HepG2 (cell line): ENCODE data around the gene SLC35F6. TPM values are rescaled to one million over a fixed set of nuclear protein-coding genes. Genes with fewer than 3 reads are reported as not detected.
A peak's percentile ranks its signal among the peaks of the same experiment; 100 is the strongest.

Experiments used
- AGO1 ChIP-seq: fragments of 200-400 bp; formaldehyde crosslinking; IDR thresholded peaks from 2 replicates; pipeline ENCODE4 v1.6.1; 2017; ENCODE audit warnings: mild to moderate bottlenecking, low read depth, low read length, moderate library complexity; ENCODE audit not compliant: poor library complexity, severe bottlenecking
- BRD4 ChIP-seq: sonication (generic); formaldehyde crosslinking; IDR thresholded peaks from 2 replicates; pipeline ENCODE4 v1.4.0; 2020; ENCODE audit warnings: missing genetic modification reagents
- EED ChIP-seq: sonication (generic); formaldehyde crosslinking; IDR thresholded peaks from 2 replicates; pipeline ENCODE4 v1.5.0; 2020; ENCODE audit warnings: mild to moderate bottlenecking, missing genetic modification reagents
- HCFC1 ChIP-seq: fragments of 150-350 bp; IDR thresholded peaks from 2 replicates; pipeline ENCODE4 v1.6.1; 2014; ENCODE audit warnings: low read depth, low read length
- HHEX ChIP-seq: IDR thresholded peaks from 2 replicates; pipeline ENCODE4 v1.6.1; 2016; ENCODE audit warnings: control low read depth
- JUNB ChIP-seq: sonication (generic); formaldehyde crosslinking; IDR thresholded peaks from 2 replicates; pipeline ENCODE4 v1.8.0; 2022; ENCODE audit warnings: missing genetic modification reagents, mild to moderate bottlenecking, borderline replicate concordance
- KDM2A ChIP-seq: sonication (generic); formaldehyde crosslinking; IDR thresholded peaks from 2 replicates; pipeline ENCODE4 v1.4.0; 2020; ENCODE audit warnings: low read depth, missing genetic modification reagents, borderline replicate concordance
- KLF15 ChIP-seq: sonication (generic); formaldehyde crosslinking; IDR thresholded peaks from 2 replicates; pipeline ENCODE4 v1.8.1; 2023; ENCODE audit warnings: borderline replicate concordance, mild to moderate bottlenecking, inconsistent platforms, missing genetic modification reagents, mixed read lengths
- RFX3 ChIP-seq: IDR thresholded peaks from 2 replicates; pipeline ENCODE4 v1.6.1; 2016; ENCODE audit warnings: missing biosample characterization, missing genetic modification reagents
- SYNCRIP ChIP-seq: fragments of 200-400 bp; formaldehyde crosslinking; IDR thresholded peaks from 2 replicates; pipeline ENCODE4 v1.6.1; 2018; ENCODE audit warnings: mild to moderate bottlenecking, low read depth, low read length; ENCODE audit not compliant: insufficient read depth
- TARDBP ChIP-seq: sonication (generic); formaldehyde crosslinking; IDR thresholded peaks from 2 replicates; pipeline ENCODE4 v1.8.0; 2022; ENCODE audit warnings: mild to moderate bottlenecking, missing genetic modification reagents
- TGIF2 ChIP-seq: IDR thresholded peaks from 2 replicates; pipeline ENCODE4 v1.6.1; 2016; ENCODE audit warnings: control low read depth, missing compliant biosample characterization
- U2AF2 ChIP-seq: fragments of 200-400 bp; formaldehyde crosslinking; IDR thresholded peaks from 2 replicates; pipeline ENCODE4 v1.6.1; 2017; ENCODE audit warnings: low read depth, mild to moderate bottlenecking, low read length
- ZBTB7A ChIP-seq: sonication (generic); formaldehyde crosslinking; IDR thresholded peaks from 2 replicates; pipeline ENCODE4 v1.8.0; 2022; ENCODE audit warnings: mild to moderate bottlenecking, missing genetic modification reagents
- ZNF230 ChIP-seq: sonication (generic); formaldehyde crosslinking; IDR thresholded peaks from 2 replicates; pipeline ENCODE4 v1.4.0; 2020; ENCODE audit warnings: mild to moderate bottlenecking, missing genetic modification reagents
- ZNF329 ChIP-seq: sonication (generic); formaldehyde crosslinking; IDR thresholded peaks from 2 replicates; pipeline ENCODE4 v1.9.0; 2021; ENCODE audit warnings: low read depth, mild to moderate bottlenecking, missing genetic modification reagents
- ZNF484 ChIP-seq: sonication (generic); formaldehyde crosslinking; IDR thresholded peaks from 2 replicates; pipeline ENCODE4 v1.5.1; 2020; ENCODE audit warnings: mild to moderate bottlenecking, low read depth, missing genetic modification reagents, borderline replicate concordance
- ZNF550 ChIP-seq: sonication (generic); formaldehyde crosslinking; IDR thresholded peaks from 2 replicates; pipeline ENCODE4 v1.4.0; 2020; ENCODE audit warnings: mild to moderate bottlenecking, missing genetic modification reagents, borderline replicate concordance
- ZNF552 ChIP-seq: sonication (generic); formaldehyde crosslinking; IDR thresholded peaks from 2 replicates; pipeline ENCODE4 v1.9.0; 2022; ENCODE audit warnings: missing genetic modification reagents, mild to moderate bottlenecking, borderline replicate concordance
- ZNF839 ChIP-seq: sonication (generic); formaldehyde crosslinking; IDR thresholded peaks from 2 replicates; pipeline ENCODE4 v1.4.0; 2020; ENCODE audit warnings: missing genetic modification reagents, mild to moderate bottlenecking, borderline replicate concordance
- polyA plus RNA-seq, 8 experiments: library from polyadenylated mRNA; depleted of rRNA in 3 of 8; stranded (reverse) in 7 of 8; unstranded in 1 of 8; fragments of >200 nt; fragmentation: Illumina TruSeq in 4 of 8; extraction: Trizol in 4 of 8; gene quantifications; 2 replicates each; pipeline versions ENCODE4 v1.2.1 to v1.2.3, GENCODE V29; 2011 to 2016; ENCODE audit warnings: low read depth in 4 of 8, missing spikeins in 1 of 8, mixed read lengths in 1 of 8; ENCODE audit not compliant: insufficient read depth in 1 of 8
- total RNA-seq, 5 experiments: library from RNA; depleted of rRNA; stranded (reverse); fragments of >200 nt; fragmentation: Illumina TruSeq; extraction: Trizol; gene quantifications; 2 replicates each; pipeline ENCODE4 v1.2.3, GENCODE V29; 2016; ENCODE audit warnings: low read depth in 1 of 5
- TF ChIP-seq, protein P1 (sequence below): sonication (generic); formaldehyde crosslinking; IDR thresholded peaks from 2 replicates; pipeline ENCODE4 v1.5.1; 2020; ENCODE audit warnings: missing genetic modification reagents, mild to moderate bottlenecking, borderline replicate concordance
- TF ChIP-seq, protein P2 (sequence below): sonication (generic); formaldehyde crosslinking; IDR thresholded peaks from 2 replicates; pipeline ENCODE4 v1.4.0; 2020; ENCODE audit warnings: missing genetic modification reagents
- TF ChIP-seq, protein P3 (sequence below): sonication (generic); formaldehyde crosslinking; IDR thresholded peaks from 2 replicates; pipeline ENCODE4 v1.5.0; 2020; ENCODE audit warnings: missing genetic modification reagents
- TF ChIP-seq, protein P4 (sequence below): sonication (generic); formaldehyde crosslinking; IDR thresholded peaks from 2 replicates; pipeline ENCODE4 v1.9.0; 2021; ENCODE audit warnings: missing genetic modification reagents, borderline replicate concordance

SLC35F6 gene
- total and polyA plus RNA-seq, 2 of the 13 experiments (the other 11 are each of a cell fraction or from before 2014, with no cell fraction given), result 15.2 to 21.2 TPM

DNA sequence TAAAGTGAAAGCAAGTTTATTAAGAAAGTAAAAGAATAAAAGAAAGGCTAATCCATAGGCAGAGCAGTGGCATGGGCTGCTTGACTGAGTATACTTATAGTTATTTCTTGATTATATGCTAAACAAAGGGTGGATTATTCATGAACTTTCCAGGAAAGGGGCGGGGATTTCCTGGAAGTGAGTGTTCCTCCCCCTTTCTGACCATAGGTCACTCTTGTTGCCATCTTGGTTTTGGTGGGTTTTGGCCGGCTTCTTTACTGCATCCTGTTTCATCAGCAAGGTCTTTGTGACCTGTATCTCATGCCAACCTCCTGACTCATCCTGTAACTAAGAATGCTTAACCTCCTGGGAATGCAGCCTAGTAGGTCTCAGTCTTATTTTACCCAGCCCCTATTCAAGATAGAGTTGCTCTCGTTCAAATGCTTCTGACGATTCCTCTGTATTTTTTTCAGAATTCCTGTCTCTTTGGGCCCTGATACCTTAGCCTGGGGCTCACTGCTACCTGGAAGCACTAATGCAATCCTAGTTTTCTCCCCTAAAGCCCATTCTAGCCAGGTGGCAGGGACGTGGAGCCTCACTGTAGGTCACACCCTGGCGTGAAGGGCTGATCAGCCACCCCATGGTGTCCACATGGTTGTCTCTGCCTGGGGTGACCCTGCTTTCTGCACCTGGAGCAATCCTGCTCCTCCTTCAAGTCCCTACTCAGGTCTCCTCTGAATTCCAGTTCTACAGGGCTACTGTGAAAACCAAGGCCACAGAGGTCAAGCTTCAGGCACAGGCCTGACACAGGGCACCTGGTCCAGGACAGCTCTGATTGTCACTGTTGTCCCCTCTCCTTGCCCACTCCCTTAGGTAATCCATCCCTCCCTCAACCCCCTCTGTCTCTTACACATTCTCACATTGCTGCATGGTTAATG lies 6.0 kb upstream of the SLC35F6 start (continued):
- no peak for TF ChIP-seq AGO1
- TF ChIP-seq KDM2A, result no peak
- no peak for TF ChIP-seq ZNF484 (CRISPR knock-in tag)
- no peak for TF ChIP-seq EED (CRISPR knock-in tag)
- peak; percentile 71 for TF ChIP-seq TGIF2 (CRISPR knock-in tag)
- no peak for TF ChIP-seq KLF15 (CRISPR knock-in tag)
- TF ChIP-seq, protein P1, sequence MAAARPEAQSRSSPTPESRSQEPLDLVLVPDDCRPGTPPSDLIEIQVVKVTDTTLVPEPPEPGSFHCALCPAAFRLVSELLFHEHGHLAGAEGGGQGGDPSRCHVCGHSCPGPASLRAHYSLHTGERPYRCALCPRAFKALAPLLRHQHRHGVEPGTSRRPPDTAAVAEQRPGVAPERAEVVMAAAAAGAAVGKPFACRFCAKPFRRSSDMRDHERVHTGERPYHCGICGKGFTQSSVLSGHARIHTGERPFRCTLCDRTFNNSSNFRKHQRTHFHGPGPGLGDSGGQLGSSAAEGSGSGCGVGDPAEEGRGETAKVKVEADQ (CRISPR knock-in tag), result no peak
- TF ChIP-seq JUNB (CRISPR knock-in tag), result peak; percentile 31; the same call in 1 of the 2 replicates
- TF ChIP-seq ZNF552, result no peak
- no peak for TF ChIP-seq HHEX (CRISPR knock-in tag)
- TF ChIP-seq ZNF550 (CRISPR knock-in tag), result no peak
- TF ChIP-seq, protein P2, sequence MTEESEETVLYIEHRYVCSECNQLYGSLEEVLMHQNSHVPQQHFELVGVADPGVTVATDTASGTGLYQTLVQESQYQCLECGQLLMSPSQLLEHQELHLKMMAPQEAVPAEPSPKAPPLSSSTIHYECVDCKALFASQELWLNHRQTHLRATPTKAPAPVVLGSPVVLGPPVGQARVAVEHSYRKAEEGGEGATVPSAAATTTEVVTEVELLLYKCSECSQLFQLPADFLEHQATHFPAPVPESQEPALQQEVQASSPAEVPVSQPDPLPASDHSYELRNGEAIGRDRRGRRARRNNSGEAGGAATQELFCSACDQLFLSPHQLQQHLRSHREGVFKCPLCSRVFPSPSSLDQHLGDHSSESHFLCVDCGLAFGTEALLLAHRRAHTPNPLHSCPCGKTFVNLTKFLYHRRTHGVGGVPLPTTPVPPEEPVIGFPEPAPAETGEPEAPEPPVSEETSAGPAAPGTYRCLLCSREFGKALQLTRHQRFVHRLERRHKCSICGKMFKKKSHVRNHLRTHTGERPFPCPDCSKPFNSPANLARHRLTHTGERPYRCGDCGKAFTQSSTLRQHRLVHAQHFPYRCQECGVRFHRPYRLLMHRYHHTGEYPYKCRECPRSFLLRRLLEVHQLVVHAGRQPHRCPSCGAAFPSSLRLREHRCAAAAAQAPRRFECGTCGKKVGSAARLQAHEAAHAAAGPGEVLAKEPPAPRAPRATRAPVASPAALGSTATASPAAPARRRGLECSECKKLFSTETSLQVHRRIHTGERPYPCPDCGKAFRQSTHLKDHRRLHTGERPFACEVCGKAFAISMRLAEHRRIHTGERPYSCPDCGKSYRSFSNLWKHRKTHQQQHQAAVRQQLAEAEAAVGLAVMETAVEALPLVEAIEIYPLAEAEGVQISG (CRISPR knock-in tag), result no peak
- TF ChIP-seq ZNF329 (CRISPR knock-in tag), result no peak
- no peak for TF ChIP-seq SYNCRIP
- TF ChIP-seq ZNF839, result no peak
- no peak for TF ChIP-seq HCFC1
- TF ChIP-seq ZBTB7A (CRISPR knock-in tag), result no peak
- TF ChIP-seq BRD4 (CRISPR knock-in tag), result no peak
- TF ChIP-seq, protein P3, sequence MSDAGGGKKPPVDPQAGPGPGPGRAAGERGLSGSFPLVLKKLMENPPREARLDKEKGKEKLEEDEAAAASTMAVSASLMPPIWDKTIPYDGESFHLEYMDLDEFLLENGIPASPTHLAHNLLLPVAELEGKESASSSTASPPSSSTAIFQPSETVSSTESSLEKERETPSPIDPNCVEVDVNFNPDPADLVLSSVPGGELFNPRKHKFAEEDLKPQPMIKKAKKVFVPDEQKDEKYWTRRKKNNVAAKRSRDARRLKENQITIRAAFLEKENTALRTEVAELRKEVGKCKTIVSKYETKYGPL (CRISPR knock-in tag), result no peak
- TF ChIP-seq U2AF2, result no peak
- TF ChIP-seq ZNF230 (CRISPR knock-in tag), result no peak
- TF ChIP-seq TARDBP (CRISPR knock-in tag), result no peak
- 0 out of 2 replicates have a peak, but pooled peaks have one; percentile 15 for TF ChIP-seq RFX3 (CRISPR knock-in tag)
- TF ChIP-seq, protein P4, sequence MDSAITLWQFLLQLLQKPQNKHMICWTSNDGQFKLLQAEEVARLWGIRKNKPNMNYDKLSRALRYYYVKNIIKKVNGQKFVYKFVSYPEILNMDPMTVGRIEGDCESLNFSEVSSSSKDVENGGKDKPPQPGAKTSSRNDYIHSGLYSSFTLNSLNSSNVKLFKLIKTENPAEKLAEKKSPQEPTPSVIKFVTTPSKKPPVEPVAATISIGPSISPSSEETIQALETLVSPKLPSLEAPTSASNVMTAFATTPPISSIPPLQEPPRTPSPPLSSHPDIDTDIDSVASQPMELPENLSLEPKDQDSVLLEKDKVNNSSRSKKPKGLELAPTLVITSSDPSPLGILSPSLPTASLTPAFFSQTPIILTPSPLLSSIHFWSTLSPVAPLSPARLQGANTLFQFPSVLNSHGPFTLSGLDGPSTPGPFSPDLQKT (CRISPR knock-in tag), result no peak
